ENCODE measurements around the gene TBC1D22B. TPM values are rescaled to one million over a fixed set of nuclear protein-coding genes. Genes with fewer than 3 reads are reported as not detected.
"Not testable (repeated sequence)": the region's sequence is repeated elsewhere in the genome, so short reads cannot be mapped to it uniquely, and the experiment has no call there.

The TBC1D22B gene
- total RNA-seq, 1 donor from 2014 or later, result 8.0 TPM

- no peak for DNase-seq
Observed at GRCh38 chr6:37269105-37269504, 11.5 kb downstream of the TBC1D22B start.

GRCh38 chr6:37272834-37273566 is 15.4 kb downstream of the TBC1D22B start:
- no peak for DNase-seq

GRCh38 chr6:37273690-37274089 is 16.1 kb downstream of the TBC1D22B start:
- no peak for DNase-seq

GRCh38 chr6:37275350-37275749 is 17.8 kb downstream of the TBC1D22B start:
- no peak for DNase-seq

GRCh38 chr6:37277001-37277409 is 19.4 kb downstream of the TBC1D22B start:
- no peak for DNase-seq

- DNase-seq, result no peak
Observed at GRCh38 chr6:37279366-37280134, 22.0 kb downstream of the TBC1D22B start.

- DNase-seq, result no peak
Observed at GRCh38 chr6:37280162-37280887, 22.8 kb downstream of the TBC1D22B start.

GRCh38 chr6:37282371-37282770 is 24.8 kb downstream of the TBC1D22B start:
- no peak for DNase-seq

- DNase-seq, result no peak
Observed at GRCh38 chr6:37283268-37283667, 25.7 kb downstream of the TBC1D22B start.

- DNase-seq, result peak; percentile 24
Observed at GRCh38 chr6:37283671-37284151, 26.1 kb downstream of the TBC1D22B start.

- no peak for DNase-seq
Observed at GRCh38 chr6:37284781-37285180, 27.2 kb downstream of the TBC1D22B start.

GRCh38 chr6:37285861-37286311 is 28.3 kb downstream of the TBC1D22B start:
- DNase-seq, result no peak

- no peak for DNase-seq
Observed at GRCh38 chr6:37287519-37288157, 30.1 kb downstream of the TBC1D22B start.

GRCh38 chr6:37288247-37288646 is 30.7 kb downstream of the TBC1D22B start:
- DNase-seq, result no peak

- DNase-seq, result no peak
Observed at GRCh38 chr6:37289931-37290330, 32.4 kb downstream of the TBC1D22B start.

- DNase-seq, result no peak
Observed at GRCh38 chr6:37293426-37293825, 35.9 kb downstream of the TBC1D22B start.

- not testable (repeated sequence) for DNase-seq
Observed at GRCh38 chr6:37297637-37298036, 40.1 kb downstream of the TBC1D22B start.

GRCh38 chr6:37298958-37299357 is 41.4 kb downstream of the TBC1D22B start:
- no peak for DNase-seq

- no peak for DNase-seq
Observed at GRCh38 chr6:37299990-37300389, 42.4 kb downstream of the TBC1D22B start.

GRCh38 chr6:37302086-37302686 is 44.6 kb downstream of the TBC1D22B start:
- DNase-seq, result no peak

GRCh38 chr6:37303091-37303660 is 45.6 kb downstream of the TBC1D22B start:
- DNase-seq, result no peak

Measured in occipital lobe (tissue), 2 donors.